Activated T-cell treated with anti-CD3 and anti-CD28 coated beads, Interleukin-2, amount 50 U/mL, for 48 hours (primary cell): ENCODE measurements around the gene EXOC3L4.
"Not testable (repeated sequence)": the region's sequence is repeated elsewhere in the genome, so short reads cannot be mapped to it uniquely, and the experiment has no call there.

ENCODE experiments used
- DNase-seq, 2 experiments: peaks; one replicate each; pipeline ENCODE4 v3.0.0-alpha.2; 2020

Gene EXOC3L4

DNA sequence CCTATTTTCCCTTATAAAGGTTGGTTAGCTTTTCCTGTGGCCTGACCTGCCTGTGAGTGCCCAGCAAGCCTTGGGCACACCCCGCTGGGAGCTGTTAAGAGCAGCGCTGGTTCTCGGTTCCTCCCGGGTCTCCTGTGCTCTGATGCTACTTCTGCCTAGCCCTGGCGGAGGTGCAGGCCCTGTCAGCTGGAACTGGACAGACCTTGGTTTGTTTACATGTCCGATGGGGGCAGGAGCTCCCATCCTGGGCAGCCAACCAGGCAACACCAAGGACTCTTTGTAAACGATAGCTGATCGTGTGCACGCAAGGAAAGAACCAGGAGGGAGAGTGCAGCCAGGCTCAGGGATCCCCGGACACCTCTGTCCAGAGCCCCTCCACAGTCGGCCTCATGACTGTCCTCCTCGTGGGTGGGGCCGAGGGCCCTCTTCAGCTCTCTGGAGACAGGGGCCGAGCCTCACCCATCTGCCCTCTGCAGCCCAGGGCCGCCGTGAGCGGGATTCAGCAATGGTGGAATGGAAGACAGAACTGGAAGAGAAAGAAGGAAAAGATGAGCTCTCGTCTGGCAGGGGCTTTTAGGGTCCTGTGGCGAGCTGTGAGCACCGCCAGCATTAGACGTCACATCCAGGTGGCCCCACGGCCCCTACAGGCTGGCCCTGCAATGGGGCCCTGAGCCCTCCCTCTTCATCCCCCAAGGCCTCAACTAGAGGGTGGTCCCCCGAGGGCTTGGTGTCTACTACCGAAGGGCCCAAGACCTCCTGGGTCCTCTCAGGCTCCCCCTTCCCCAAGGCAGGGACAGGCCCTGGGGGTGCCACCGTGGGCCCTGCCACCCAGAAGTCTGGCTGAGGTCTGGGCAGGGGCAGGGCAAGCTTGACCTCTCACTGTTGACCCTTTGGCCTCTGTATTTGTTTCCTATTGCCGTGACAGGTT is 41.1 kb downstream of the EXOC3L4 start:
- DNase-seq = no peak

DNA sequence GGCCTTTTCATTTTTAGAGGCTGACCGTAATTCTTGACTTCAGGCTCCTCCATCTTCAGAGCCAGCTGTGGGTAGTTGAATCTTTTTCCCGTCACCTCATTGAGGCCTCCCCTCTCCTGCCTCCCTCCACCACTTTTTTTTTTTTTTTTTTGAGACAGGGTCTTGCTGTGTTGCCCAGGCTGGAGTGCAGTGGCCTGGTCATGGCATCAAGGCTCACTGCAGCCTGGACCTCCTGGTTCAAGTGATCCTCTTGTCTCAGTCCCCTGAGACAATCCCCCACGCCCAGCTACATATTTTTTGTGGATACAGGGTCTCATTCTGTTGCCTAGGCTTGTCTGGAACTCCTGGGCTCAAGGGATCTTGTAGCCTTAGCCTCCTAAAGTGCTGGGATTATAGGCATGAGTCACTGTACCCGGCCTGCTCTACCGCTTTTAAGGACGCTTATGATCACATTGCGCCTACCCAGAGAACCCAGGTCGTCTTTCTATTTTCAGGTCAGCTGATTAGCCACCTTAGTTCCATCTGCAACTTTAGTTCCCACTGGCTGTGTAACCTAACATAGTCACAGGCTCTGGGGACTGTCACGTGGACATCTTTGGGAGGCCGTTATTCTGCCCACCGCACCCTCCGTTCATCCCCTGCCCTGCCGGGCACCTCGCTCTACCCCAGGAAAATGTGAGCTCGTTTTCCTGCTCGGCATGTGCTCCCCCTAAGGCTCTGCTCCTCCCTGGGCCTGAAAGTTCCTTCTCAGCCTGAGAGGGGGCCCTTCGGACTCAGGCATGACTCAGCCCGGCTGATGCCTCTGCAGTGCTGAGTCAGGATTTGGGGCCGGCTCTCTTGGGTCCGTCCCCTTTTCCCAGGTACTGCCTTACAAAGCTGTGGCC is 42.1 kb downstream of the EXOC3L4 start:
- no peak for DNase-seq

GRCh38 chr14:103137689-103138300 is 43.3 kb downstream of the EXOC3L4 start:
- no peak for DNase-seq

DNA sequence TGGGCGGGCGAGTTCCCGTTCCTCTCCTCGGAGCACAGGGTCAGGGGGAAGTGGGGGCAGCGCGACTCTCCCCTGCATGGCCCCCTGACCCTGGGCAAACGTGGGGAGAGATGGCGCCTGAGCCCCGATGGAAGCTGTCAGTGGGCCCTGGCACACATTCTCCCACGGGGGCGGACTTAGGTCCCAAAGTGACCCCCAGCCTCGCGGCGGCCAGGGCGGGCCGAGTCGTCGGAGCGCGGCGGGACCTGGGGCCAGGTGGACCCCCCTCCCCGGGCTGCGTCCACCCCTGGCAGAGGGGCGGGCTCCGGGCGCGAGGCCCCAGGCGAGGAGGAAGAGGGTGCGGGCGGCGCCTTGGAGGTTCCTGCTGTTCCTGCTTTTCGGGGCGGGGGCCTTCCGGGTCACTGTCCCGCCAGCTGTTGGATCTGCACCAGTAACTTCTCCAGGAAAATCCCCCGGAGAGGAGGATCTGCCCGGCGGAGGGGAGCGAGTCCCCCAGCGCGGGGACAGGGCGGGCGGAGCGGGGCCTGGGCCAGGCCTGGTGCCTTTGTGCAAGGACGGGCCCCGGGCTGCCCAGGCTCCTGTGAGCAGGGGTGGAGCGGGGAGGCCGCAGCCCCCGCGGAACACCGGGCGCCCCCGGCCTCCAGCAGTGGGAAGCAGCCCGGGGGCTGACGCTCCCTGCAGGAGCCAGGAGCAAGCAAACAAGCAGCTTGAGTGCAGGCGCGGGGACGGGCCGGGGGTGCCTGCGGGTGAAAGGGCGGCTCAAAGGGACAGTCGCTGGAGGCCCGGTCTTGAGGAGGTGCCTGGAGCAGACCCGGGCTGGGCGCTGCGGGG is 44.0 kb downstream of the EXOC3L4 start:
- DNase-seq = no peak

DNA sequence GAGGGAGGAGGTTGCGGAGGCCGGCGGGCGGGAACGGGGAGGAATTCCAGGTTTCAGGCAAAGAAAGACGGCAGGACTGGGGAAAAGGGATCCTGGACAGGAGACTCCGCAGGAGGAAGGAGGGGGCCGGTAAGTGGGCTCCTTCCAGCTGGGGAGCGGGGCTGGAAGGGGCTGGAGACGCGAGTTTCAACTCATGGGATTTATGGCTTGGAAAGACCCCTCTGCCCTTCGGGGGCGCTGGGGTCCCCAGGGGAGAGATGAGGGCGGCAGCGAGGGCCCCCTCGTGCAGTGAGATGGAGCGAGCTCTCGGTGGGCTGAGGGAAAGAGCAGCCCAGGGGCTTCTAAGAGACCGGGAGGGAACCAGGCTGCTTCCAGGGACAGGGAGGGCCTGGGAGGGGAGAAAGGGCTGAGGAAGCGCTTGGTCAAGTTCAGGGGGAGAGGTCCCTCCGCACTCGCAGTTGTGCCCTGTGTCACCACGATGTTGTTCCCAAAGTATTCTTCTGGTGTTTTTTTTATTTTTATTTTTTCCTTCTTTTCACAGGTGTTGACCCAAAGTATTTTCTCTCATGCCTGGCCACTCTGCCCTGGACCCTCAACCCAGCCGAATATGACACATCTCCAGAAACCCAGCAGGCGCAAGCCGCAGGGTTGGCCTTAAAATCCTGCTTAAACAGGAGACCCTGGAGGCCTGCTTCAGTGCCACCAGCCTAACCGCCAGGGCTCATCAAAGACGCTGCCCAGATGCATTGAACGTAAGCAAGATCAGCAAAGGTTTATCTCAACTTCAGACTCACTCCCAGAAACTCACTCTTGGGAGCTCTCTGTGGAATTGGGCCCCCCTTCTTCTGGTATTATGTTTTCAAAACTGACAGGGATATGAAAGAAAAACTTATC is 44.9 kb downstream of the EXOC3L4 start:
- DNase-seq = no peak

DNA sequence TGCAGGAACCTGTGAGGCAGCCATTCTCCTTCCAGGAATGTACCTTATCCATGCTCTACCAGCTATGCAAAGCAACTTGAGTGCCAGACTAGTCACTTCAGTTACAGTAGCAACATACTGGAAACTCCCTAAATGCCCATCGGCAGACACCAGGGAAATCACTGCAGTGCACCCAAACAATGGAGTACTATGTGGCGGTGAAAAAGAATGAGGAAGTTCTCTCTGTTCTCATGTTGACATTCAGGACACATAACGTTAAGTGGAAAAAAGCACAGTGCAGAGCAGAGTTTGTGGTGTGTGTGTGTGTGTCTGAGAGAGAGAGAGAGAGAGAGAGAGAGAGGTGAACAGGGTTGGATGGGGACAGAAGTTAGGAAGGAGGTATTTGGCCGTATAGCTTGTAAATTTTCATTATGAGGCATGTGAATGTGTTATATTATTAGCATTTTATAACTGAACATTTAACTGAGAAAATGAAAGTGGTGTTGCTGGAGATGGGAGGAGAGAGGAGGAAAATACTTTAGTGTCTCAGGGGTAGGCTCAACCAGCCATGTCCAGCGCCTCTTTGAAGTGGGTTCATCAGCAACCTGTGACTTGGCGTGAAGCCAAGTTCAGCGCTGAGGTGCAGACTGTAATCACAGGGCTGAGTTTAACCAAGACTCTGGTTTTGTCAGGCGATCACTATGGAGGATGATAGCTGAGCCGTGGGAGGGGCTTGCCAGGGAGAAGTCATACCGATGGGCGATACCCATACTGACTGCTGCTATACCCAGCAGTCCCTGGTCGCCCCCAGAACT is 46.0 kb downstream of the EXOC3L4 start:
- no peak for DNase-seq

- DNase-seq = peak; percentile 46
Measured at GRCh38 chr14:103141117-103141796, 46.7 kb downstream of the EXOC3L4 start.

DNA sequence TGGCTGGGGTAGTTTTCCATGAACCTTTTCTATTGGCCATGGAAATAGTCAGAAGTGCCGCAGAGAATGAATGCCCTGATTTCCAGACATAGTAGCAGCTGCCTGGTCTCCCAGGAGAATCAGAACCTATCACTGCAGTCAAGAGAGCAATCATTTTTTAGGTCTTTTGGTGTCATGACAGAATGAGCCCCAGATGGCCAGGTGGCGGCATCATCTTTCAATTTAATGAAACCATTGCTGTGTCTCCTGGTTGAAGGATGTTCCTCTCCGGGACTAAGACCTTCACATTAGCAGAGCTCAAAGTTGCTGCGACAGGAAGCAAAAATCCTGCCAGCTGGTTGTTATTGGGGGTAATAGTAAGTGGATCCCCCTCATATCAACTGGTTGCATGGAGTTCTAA is 47.5 kb downstream of the EXOC3L4 start:
- DNase-seq = no peak

DNA sequence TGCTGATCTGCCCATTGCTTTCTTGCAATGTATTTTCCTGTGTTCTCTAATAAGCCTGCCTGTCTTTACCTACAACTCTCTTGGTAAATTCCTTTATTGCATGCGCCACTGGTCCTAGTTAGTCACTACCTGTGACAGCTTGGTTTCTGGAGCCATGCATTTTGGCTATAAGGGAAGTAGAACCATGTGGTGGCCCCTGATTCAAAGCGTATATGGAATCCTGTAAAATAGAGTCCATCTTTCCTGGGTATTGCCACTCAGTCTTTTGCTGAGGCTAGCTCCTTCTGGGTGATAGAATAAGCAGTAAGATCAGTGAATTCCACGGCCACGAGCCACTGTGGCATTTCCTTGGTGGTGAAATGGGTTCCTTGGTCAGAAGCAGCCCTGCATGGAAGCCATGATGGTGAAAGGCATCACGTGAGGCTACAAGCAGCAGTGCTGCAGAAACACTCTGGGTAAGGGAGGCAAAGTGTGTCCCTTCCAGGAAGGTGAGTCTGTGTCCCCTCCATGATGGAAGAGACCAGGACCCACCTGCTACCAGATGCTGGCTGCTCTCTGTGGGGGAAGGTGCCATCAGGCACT is 48.3 kb downstream of the EXOC3L4 start:
- DNase-seq = no peak

- no peak for DNase-seq
Measured at GRCh38 chr14:103143506-103143905, 49.0 kb downstream of the EXOC3L4 start.

DNA sequence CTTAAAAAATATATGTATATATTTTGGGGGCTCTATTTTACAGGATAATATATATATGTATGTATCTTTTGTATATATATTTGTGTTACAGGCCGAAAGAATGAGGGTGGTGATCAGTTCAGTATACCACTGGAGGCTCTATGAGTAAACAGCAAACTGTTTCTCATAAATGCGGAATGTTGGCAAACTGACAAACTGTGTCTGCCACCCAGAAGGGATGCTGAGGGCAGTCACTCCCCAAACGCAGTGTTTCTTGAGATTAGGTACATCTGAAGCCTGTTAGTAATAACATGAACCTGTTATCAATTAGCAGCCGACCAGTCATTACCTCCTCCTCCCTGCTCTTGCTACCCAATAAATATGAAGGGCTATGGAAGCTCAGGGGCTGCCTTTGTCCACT is 49.6 kb downstream of the EXOC3L4 start:
- no peak for DNase-seq

DNA sequence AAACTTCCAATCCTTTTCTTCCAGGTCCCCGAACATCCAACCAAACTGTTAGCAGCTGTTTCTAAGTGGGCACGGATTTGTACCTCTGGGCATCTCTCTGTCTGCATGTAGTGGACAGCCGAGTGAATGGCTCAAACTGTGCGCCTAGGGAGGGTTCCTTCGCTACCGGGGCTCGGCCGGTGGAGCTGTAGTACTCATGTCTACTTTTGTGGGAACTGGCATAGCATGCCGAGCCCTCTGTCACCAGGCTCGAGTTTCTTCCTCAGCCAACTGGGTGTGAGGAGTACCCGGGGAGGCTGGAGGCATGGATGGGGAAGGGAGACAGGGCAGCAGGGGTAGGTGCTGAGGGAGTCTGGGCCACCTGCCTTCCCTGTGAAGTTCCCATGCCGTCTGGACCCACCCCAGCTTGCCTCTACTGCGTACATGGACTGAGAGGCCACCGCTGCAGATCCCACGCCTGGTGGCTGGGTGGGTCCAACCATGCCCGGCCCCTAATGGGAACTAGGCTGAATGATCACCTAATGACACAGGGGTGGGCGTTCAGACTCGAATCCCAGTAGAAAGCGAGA is 51.7 kb downstream of the EXOC3L4 start:
- DNase-seq = no peak

- no peak for DNase-seq
Measured at GRCh38 chr14:103149351-103150237, 55.1 kb downstream of the EXOC3L4 start.

- DNase-seq = no peak
Measured at GRCh38 chr14:103151270-103151945, 56.9 kb downstream of the EXOC3L4 start.

DNA sequence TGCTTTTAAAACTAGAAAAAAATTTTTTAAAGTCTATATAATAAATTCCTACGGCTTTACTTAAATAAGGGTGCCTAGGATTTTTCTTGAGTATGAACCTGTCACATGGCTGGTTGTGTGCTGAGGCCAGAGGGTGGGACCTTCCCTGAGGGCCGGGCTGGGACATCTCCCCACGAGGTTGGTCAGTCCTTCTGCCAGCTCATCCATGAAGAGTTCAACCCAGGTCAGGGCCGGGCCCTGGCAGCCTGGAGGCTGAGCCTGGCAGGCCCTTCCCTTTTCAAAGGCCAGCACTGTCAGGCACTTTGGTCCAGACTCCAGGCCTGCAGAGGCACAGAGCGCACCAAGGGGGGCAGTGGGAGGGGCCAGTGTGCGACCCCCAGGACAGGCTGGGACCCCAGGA is 60.5 kb downstream of the EXOC3L4 start:
- DNase-seq = no peak

DNA sequence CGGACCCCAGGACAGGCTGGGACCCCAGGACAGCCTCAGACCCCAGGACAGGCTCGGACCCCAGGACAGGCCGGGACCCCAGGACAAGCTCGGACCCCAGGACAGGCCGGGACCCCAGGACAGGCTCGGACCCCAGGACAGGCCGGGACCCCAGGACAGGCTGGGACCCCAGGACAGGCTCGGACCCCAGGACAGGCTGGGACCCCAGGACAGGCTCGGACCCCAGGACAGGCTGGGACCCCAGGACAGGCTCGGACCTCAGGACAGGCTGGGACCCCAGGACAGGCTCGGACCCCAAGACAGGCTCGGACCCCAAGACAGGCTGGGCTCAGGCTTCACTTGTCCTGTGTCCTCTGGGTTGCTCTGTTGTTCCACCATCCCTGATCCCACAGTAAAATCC is 60.9 kb downstream of the EXOC3L4 start:
- DNase-seq = not testable (repeated sequence)

- DNase-seq = no peak
Measured at GRCh38 chr14:103155826-103156394, 61.4 kb downstream of the EXOC3L4 start.
